Astrocyte of the cerebellum (primary cell): ENCODE results near the gene CCDC13.

Source experiments
- DNase-seq: peaks from one replicate; pipeline ENCODE4 v3.0.0-alpha.2; 2011; ENCODE audit warnings: low read depth
- H3K4me3 ChIP-seq: 2 replicates; pipeline ENCODE4 v1.5.1; 2011; ENCODE audit warnings: mild to moderate bottlenecking, low read depth, low read length, moderate library complexity
- CTCF ChIP-seq: IDR thresholded peaks from 2 replicates; pipeline ENCODE4 v1.5.1; 2012; ENCODE audit warnings: low read length, low read depth, moderate library complexity, mild to moderate bottlenecking; ENCODE audit errors: missing control alignments
- in situ Hi-C: cut with HindIII; loops from 2 replicates; pipeline ENCODE4 v1.10.0; 2017; ENCODE audit warnings: low sequenced_read_pairs

Gene CCDC13

GRCh38 chr3:42728056-42728455 lies 45.0 kb downstream of the CCDC13 start:
- no peak for TF ChIP-seq CTCF
- in situ Hi-C loops = no loop called here
- H3K4me3 ChIP-seq = no peak overlapping the region
- DNase-seq = no peak

- in situ Hi-C loops = no loop called here
- DNase-seq = no peak
- H3K4me3 ChIP-seq = no peak overlapping the region
- no peak for TF ChIP-seq CTCF
These were observed 47.6 kb downstream of the CCDC13 start for GRCh38 chr3:42725454-42725853.

GRCh38 chr3:42723219-42723618 lies 49.8 kb downstream of the CCDC13 start:
- TF ChIP-seq CTCF = no peak
- in situ Hi-C loops = no loop called here
- H3K4me3 ChIP-seq = no peak overlapping the region
- no peak for DNase-seq
